Activated CD4-positive, alpha-beta memory T cell treated with anti-CD3 and anti-CD28 coated beads for 36 hours (primary cell): Measurements from ENCODE around the gene IBTK. TPM values are rescaled to one million over a fixed set of nuclear protein-coding genes. Genes with fewer than 3 reads are reported as not detected.
"Not testable (repeated sequence)": the region's sequence is repeated elsewhere in the genome, so short reads cannot be mapped to it uniquely, and the experiment has no call there.

Source experiments
- CTCF ChIA-PET: fragments of 350-600 bp; sonication (Branson Sonifier 250); formaldehyde crosslinking; loops from one replicate; lab custom pipeline; 2021; ENCODE audit warnings: antibody characterized with exemption, inconsistent platforms; lab: Charles Lee
- POLR2A ChIA-PET: fragments of 350-600 bp; sonication (Branson Sonifier 250); formaldehyde crosslinking; loops from one replicate; lab custom pipeline; 2021; ENCODE audit warnings: antibody characterized with exemption; lab: Charles Lee
- DNase-seq: peaks from one replicate; pipeline ENCODE4 v3.0.0-alpha.2; 2020
- H3K27ac Mint-ChIP-seq: one replicate; pipeline ENCODE4 v1.8.0; 2021; ENCODE audit warnings: mixed read lengths
- H3K27me3 Mint-ChIP-seq: one replicate; pipeline ENCODE4 v1.8.0; 2021; ENCODE audit warnings: mixed read lengths
- H3K36me3 Mint-ChIP-seq: one replicate; pipeline ENCODE4 v1.8.0; 2021; ENCODE audit warnings: mixed read lengths
- H3K4me1 Mint-ChIP-seq: one replicate; pipeline ENCODE4 v1.8.0; 2021; ENCODE audit warnings: low read depth, mixed read lengths
- H3K4me3 Mint-ChIP-seq: one replicate; pipeline ENCODE4 v1.8.0; 2021; ENCODE audit warnings: mild to moderate bottlenecking, mixed read lengths
- H3K9me3 Mint-ChIP-seq: one replicate; pipeline ENCODE4 v1.8.0; 2021; ENCODE audit warnings: mixed read lengths
- intact Hi-C: fragments of 100-400 bp; cut with micrococcal nuclease; formaldehyde crosslinking; loops from one replicate; pipeline ENCODE4 v1.15.1; 2023
- total RNA-seq, 2 experiments: library from RNA; stranded (reverse); gene quantifications; one replicate each; pipeline ENCODE4 v1.2.3, GENCODE V29; 2021

Gene IBTK
- total RNA-seq, 2 experiments from 2014 or later = 30.7 to 32.1 TPM

DNA sequence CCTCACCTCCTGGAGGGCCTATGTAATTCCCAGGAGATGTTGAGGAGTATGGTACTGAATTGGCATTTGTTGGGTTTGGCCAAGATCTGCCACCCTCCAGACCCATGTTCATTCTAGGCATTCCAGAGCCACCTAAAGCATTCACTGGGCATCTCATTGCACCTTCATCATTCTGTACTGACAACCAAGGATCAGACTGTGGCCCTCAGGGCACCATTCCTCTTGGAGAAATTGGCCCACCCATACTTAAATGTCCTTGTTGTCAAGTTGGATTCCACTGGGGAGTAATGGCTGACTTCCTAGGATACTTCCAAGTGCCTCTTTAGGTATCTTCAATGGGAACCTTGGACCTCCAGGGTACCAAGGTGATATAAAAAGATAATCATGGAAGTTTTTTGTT, 16.8 kb upstream of the IBTK start:
- ChIA-PET POLR2A (no interaction called here), CTCF (no interaction called here)
- intact Hi-C loops = no loop called here
- Mint-ChIP-seq H3K27me3 (no peaks in the 10 kb centered on the region), H3K36me3 (no peaks in the 10 kb centered on the region), H3K9me3 (no peaks in the 10 kb centered on the region), H3K27ac (no peak overlapping the region), H3K4me3 (no peak overlapping the region), H3K4me1 (no peaks in the 10 kb centered on the region)
- DNase-seq = no peak

DNA sequence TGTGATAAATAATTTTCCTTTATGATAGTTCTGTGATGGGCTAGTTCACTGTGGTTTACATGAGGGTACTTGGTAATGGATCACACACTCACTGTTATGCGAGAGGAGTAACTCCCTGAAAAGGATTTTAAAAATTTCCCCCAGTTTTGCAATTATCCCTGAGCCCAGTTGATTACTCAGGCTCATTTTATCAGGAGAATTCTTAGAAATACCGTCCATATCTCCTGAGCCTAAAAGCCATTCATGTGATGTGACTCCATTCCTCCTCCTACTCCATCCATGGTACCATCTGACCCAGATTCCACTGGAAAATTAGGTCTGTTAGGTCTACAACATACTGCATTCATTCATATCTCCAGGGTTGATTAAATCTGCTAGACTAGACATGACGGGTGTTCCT, 16.4 kb upstream of the IBTK start:
- Mint-ChIP-seq H3K4me3 (no peak overlapping the region), H3K27ac (no peak overlapping the region), H3K4me1 (no peaks in the 10 kb centered on the region), H3K9me3 (no peaks in the 10 kb centered on the region), H3K27me3 (no peaks in the 10 kb centered on the region), H3K36me3 (no peaks in the 10 kb centered on the region)
- ChIA-PET POLR2A (no interaction called here), CTCF (no interaction called here)
- intact Hi-C loops = no loop called here
- no peak for DNase-seq

DNA sequence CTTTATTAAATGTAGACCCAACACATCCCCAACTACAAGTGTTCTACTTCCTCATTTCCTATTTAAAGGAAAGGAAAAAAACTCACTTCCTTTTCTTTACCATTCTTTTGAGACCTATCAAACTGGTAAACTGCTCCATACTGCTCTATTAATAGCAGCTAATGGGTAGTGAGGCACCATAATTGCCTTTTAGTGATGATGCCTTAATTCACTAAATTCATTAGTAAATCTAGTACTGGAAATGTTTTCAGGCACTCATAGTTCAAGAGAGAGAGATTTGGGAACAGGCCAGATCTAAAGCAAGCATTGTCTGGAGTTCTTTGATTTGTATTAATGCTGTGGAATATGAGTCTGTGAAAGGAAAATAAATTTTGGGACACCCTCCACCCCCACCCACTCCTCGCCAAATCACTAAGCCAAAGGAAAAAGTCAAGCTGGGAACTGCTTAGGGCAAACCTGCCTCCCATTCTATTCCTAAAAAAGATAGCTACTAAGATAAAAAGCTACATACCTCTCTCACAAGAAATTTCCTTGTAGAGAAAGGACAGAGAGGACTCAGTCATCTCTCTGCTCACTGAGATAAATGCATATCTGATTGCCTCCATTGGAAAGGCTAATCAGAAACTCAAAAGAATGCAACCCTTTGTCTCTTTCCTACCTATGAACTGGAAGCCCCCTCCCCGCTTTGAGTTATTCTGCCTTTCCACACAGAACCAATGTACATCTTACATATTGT, 13.6 kb upstream of the IBTK start:
- intact Hi-C loops = no loop called here
- POLR2A ChIA-PET = no interaction called here

DNA sequence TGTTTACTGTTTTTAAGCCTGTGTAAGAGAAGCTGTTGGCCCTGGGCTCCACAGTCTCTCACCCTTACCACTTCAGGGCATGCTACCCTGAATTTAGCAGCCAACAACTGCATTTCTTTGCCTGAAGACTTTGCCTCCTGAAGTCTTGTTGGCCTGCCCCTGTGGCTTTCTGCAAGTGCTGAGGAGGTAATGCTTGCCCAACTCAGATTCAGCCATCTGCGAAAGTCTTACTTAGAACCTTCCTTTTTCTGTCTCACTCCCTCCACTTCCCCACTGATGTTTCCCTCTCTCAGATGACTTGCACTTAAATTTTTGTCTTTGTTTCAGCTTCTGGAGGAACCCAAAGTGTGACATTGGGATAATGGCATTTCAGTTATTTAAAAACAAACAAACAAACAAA, 11.8 kb upstream of the IBTK start:
- H3K36me3 Mint-ChIP-seq = no peaks in the 10 kb centered on the region
- H3K27ac Mint-ChIP-seq = no peak overlapping the region
- no peaks in the 10 kb centered on the region for H3K4me1 Mint-ChIP-seq
- intact Hi-C loops = no loop called here
- no peaks in the 10 kb centered on the region for H3K9me3 Mint-ChIP-seq
- POLR2A ChIA-PET = interaction anchor here (0.6 kb wide), 1 partner anchor 22 kb away, joined by 3 read pairs; no protein-coding TSS in a partner anchor
- CTCF ChIA-PET = no interaction called here
- DNase-seq = no peak
- no peak overlapping the region for H3K4me3 Mint-ChIP-seq
- no peaks in the 10 kb centered on the region for H3K27me3 Mint-ChIP-seq

More for the DNA sequence above, 13.6 kb upstream of the IBTK start:
- no peak for DNase-seq
- no peaks in the 10 kb centered on the region for H3K9me3 Mint-ChIP-seq
- H3K27ac Mint-ChIP-seq = no peak overlapping the region
- H3K27me3 Mint-ChIP-seq = no peaks in the 10 kb centered on the region
- no peak overlapping the region for H3K4me3 Mint-ChIP-seq
- no peaks in the 10 kb centered on the region for H3K36me3 Mint-ChIP-seq
- no peaks in the 10 kb centered on the region for H3K4me1 Mint-ChIP-seq
- CTCF ChIA-PET = interaction anchor here (1.2 to 1.8 kb wide), 2 partner anchors 10 kb away, joined by 3 to 15 read pairs; no protein-coding TSS in a partner anchor

DNA sequence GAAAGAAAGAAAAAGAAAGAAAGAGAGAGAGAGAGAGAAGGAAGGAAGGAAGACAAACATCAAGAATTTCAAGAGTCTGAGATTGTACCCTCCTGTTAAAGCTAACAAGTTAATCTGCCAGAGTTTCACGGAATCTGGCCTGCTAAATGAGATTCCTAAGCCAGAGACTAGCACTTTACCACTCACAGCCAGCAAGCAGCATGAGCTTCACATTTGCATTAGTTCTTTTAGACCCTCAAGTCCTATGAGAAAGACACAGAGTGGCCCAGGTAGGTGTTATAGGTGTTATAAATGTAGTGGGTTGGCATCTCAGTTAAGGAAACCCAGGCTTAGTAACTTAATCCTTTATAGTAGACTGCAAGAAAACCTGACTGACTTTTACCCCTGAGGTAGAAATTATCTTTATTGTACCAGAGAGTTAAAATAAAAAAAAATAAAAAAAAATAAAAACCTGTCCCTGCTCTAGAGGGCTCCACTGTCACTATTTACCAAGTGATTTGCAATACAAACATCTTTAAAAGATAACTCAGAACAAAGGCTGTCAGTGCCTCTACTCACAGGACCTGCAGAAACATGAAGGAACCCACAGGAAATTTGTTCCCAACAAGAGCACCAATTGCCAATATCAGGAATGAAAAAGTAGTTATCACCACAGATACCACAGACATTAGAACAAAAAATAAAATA, 9.7 kb upstream of the IBTK start:
- Mint-ChIP-seq H3K9me3 (no peaks in the 10 kb centered on the region), H3K4me1 (no peaks in the 10 kb centered on the region), H3K4me3 (no peak overlapping the region), H3K27me3 (no peaks in the 10 kb centered on the region), H3K36me3 (no peaks in the 10 kb centered on the region), H3K27ac (no peak overlapping the region)
- ChIA-PET POLR2A (no interaction called here), CTCF (interaction anchor here (1.0 kb wide), 2 partner anchors 809 to 810 kb away, joined by 4 to 6 read pairs; partner anchors contain the start of genes DOP1A and UBE3D)
- intact Hi-C loops = no loop called here
- DNase-seq = no peak

DNA sequence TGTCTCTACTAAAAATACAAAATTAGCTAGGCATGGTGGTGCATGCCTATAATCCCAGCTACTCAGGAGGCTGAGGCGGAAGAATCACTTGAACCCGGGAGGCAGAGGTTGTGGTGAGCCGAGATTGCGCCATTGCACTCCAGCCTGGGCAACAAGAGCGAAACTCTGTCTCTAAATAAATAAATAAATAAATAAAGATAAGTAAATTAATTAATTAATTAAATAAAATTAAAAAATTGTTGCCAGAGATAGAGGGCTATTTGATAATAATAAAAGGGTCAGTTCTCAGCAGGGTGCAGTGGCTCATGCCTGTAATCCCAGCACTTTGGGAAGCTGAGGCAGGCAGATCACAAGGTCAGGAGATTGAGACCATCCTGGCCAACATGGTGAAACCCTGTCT, 7.2 kb upstream of the IBTK start:
- intact Hi-C loops, POLR2A ChIA-PET, DNase-seq, H3K4me3 Mint-ChIP-seq, H3K4me1 Mint-ChIP-seq, H3K9me3 Mint-ChIP-seq, H3K27me3 Mint-ChIP-seq, H3K27ac Mint-ChIP-seq, H3K36me3 Mint-ChIP-seq: not testable (repeated sequence)
- CTCF ChIA-PET = interaction anchor here (0.8 kb wide), 1 partner anchor 811 kb away, joined by 3 read pairs; the partner anchor contains the start of gene UBE3D

DNA sequence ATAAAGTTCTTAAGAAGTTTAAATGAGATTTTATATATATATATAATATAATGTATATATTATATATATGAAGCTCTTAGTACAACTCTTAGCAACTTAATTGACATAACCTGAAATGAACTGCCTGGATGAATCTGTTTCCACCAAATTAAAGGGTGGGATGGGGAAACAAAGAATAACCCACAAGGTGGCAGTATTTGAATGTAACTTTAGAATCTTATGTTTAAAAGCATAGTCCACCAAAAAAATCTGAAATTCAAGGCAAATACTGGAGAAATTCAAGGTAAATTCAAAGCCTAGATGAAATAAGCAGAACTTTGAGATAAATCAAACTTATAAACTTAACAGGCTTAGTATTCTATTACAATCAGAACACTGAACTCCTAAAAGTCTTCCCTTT, 4.4 kb upstream of the IBTK start:
- Mint-ChIP-seq H3K4me3 (no peak overlapping the region), H3K27ac (no peak overlapping the region), H3K9me3 (no peaks in the 10 kb centered on the region), H3K27me3 (no peaks in the 10 kb centered on the region), H3K36me3 (no peaks in the 10 kb centered on the region), H3K4me1 (peaks cover 6% of the 10 kb centered on the region)
- POLR2A ChIA-PET = no interaction called here
- intact Hi-C loops = loop anchor here (1.0 kb wide), 1 partner anchor 813 kb away; the partner anchor contains the start of gene UBE3D
- DNase-seq = no peak
- CTCF ChIA-PET = interaction anchor here (1.0 to 2.0 kb wide), 3 partner anchors 19 to 815 kb away, joined by 3 to 9 read pairs (median 3); partner anchors contain the start of genes DOP1A and UBE3D

DNA sequence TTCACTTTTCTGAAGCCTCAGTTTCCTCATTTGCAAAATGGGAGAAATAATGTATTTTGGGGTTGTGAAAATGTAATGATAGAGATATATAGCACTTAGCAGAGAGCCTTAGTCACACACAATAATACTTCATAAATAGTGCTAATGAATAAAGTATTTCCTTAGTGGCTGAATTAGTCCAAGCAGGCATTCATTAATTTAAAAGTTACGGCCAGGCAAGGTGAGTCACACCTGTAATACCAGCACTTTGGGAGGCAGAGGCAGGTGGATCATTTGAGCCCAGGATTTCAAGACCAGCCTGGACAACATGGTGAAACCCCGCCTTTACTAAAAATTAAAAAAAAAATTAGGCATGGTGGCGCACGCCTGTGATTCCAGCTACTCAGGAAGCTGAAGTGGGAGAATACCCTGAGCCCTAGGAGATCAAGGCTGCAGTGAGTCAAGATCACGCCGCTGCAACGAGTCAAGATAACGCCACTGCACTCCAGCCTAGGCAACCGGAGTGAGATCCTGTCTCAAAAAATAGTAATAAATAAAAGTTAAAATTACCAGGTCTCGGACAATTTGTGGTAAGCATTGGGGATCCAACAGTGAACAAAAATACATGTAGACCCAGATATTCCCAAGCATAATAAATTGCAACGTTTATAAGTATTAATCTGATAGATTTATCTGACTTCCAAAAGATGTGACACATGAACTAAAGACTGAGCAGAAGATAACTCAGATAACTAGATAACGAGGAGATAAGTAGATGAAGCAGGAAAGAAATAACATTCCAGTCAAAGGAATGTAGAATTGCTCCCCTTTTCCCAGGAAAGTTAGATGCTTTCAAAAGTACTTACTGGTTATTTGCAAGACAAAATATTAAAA, 2.1 kb upstream of the IBTK start:
- ChIA-PET CTCF (interaction anchor here (2.3 to 3.3 kb wide), 2 partner anchors 22 to 817 kb away, joined by 10 to 30 read pairs; partner anchors contain the start of genes DOP1A and UBE3D), POLR2A (interaction anchor here (1.7 kb wide), 1 partner anchor 11 kb away, joined by 6 read pairs; no protein-coding TSS in a partner anchor)
- Mint-ChIP-seq H3K27me3 (no peaks in the 10 kb centered on the region), H3K4me1 (peaks cover 22% of the 10 kb centered on the region), H3K9me3 (no peaks in the 10 kb centered on the region), H3K36me3 (peaks cover 2% of the 10 kb centered on the region), H3K27ac (no peak overlapping the region), H3K4me3 (no peak overlapping the region)
- intact Hi-C loops = no loop called here
- DNase-seq = no peak

DNA sequence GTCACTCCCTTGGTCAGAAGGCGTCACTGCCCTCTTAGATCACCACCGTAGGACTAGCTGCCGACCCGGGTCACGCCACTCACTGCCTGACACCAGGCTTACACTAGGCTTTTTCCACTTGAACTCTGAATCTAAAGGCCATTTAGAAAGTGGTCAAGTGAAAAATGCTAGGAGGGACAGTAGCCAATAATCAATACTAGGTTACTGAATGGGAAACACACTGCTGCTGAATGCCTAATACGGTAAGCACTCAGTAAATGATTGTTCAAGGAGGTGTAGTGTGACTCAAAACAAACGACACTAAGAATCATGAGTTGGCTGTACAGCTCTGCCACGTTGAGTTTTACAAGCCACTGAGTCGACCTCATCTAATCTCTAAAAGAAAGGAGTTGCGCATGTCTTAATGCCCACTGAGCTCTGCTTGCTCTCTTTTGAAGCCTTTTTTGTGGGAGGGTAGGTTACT, 760 bp upstream of the IBTK start:
- Mint-ChIP-seq H3K27ac (peak overlapping the region; percentile 90), H3K36me3 (peaks cover 5% of the 10 kb centered on the region), H3K4me1 (peaks cover 27% of the 10 kb centered on the region), H3K27me3 (no peaks in the 10 kb centered on the region), H3K9me3 (no peaks in the 10 kb centered on the region), H3K4me3 (peak overlapping the region; percentile 89)
- CTCF ChIA-PET = interaction anchor here (0.7 to 3.3 kb wide), 4 partner anchors 23 to 967 kb away, joined by 3 to 30 read pairs (median 6); partner anchors contain the start of genes DOP1A and UBE3D
- POLR2A ChIA-PET = interaction anchor here (1.1 to 1.7 kb wide), 2 partner anchors 10 to 817 kb away, joined by 3 to 6 read pairs; partner anchors contain the start of gene UBE3D
- intact Hi-C loops = loop anchor here (1.0 kb wide), 1 partner anchor 819 kb away; the partner anchor contains the start of gene DOP1A
- DNase-seq = peak; percentile 48

DNA sequence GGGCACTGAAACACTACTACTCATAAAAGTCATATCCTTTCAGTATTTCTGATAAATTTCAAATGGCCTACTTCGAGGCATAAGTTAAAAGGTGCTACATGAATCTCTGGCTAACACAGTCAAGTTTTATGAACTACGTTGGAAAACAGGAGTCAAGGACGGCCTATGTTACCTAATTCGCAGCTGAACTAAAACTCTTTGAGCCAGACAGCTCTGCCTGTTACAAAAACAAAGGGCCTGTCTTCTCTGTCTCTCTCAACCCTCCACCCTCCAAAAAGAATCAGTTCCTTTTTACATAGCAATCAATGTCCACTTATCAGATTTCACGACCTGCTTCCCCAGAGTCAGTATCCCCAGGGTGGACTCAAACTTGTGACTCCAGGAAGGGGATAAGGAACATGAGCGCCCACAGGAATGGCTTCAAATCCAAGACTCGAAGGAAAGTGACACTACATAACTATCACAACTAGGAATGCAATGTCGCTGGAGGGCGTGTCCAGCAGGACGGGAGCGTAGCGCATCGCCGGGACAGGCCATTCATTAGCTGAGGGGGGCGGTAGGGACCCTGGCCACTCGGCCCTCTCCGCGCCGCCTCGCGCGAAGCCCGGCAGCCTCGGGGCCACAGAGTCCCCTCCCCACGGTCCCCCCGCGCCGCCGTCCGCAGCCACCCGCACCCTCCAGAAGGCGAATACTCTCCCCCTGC, 591 bp downstream of the IBTK start:
- H3K4me1 Mint-ChIP-seq = peaks cover 31% of the 10 kb centered on the region
- intact Hi-C loops = loop anchor here (1.0 to 2.0 kb wide), 2 partner anchors 494 to 946 kb away; partner anchors contain the start of genes PGM3, RWDD2A and TENT5A
- POLR2A ChIA-PET = no interaction called here
- H3K9me3 Mint-ChIP-seq = no peaks in the 10 kb centered on the region
- peaks cover 8% of the 10 kb centered on the region for H3K36me3 Mint-ChIP-seq
- DNase-seq = peak; percentile 53
- H3K27ac Mint-ChIP-seq = peak overlapping the region; percentile 90
- CTCF ChIA-PET = interaction anchor here (0.6 to 3.3 kb wide), 4 partner anchors 20 to 969 kb away, joined by 3 to 30 read pairs (median 4); partner anchors contain the start of genes DOP1A and UBE3D
- H3K4me3 Mint-ChIP-seq = peak overlapping the region; percentile 89
- no peaks in the 10 kb centered on the region for H3K27me3 Mint-ChIP-seq
